Measurements from ENCODE around the gene NCDN.
A peak's percentile ranks its signal among the peaks of the same experiment; 100 is the strongest.

NCDN gene, protein sequence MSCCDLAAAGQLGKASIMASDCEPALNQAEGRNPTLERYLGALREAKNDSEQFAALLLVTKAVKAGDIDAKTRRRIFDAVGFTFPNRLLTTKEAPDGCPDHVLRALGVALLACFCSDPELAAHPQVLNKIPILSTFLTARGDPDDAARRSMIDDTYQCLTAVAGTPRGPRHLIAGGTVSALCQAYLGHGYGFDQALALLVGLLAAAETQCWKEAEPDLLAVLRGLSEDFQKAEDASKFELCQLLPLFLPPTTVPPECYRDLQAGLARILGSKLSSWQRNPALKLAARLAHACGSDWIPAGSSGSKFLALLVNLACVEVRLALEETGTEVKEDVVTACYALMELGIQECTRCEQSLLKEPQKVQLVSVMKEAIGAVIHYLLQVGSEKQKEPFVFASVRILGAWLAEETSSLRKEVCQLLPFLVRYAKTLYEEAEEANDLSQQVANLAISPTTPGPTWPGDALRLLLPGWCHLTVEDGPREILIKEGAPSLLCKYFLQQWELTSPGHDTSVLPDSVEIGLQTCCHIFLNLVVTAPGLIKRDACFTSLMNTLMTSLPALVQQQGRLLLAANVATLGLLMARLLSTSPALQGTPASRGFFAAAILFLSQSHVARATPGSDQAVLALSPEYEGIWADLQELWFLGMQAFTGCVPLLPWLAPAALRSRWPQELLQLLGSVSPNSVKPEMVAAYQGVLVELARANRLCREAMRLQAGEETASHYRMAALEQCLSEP

DNA sequence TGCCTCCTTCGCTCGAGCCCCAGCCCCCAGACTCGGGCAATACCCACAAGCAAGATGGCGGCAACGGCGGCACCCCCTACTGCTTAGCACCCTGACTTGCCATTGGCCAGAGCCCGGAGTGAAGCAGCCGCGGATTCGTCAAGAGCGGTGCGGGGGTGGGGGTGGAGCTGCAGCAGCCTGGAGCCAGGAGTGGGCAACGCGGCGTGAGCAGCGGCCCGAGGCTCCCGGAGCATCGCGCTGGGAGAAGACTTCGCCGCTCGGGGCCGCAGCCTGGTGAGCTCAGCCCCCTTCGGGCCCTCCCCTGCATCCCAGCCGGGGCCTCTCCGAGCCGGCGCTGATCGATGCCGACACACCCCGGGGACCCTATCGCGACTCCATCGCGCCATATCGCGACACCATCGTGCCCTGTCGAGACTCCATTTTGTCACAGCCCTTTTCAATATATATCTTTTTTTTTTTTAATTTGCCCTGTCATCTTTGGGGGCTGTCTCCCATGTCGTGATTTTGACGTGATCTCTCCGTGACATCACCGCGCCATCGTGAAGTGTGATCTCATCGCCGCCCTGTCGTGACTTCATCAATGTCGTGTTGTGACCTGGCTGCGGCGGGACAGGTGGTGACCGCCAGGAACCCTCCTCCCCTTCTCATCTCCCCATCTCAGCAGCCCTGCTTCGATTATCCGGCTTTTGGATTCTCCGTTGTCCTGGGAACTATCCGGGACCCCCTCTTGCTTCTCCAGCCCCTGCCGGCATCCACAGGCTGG lies at the start of gene NCDN:
Gene NCDN (plus strand): TSS at position 189 of the 763 bp plus-strand sequence. CDS start 392 bp downstream, at position 581.
- DNase-seq, result peak; percentile 94 to 95

DNA sequence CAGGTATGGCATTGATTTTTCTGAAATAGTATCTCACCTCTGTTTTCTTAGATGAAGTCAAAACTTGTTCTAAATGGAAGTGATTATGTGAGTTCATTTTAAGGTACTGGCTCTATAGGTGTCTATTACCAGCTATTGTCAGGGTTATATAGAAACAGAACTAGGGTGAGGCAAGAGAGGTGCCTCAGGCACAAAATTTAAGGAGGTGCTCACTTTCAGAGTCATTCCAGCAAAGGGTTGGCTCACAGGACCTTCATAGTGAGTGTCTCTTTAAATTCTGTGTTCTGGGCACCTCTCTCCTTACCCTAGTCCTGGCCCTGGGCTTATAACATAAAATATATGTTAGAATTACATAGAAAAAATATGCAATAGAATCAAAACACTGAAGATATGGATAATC lies 49.7 kb upstream of the NCDN start:
- DNase-seq, result no peak

DNA sequence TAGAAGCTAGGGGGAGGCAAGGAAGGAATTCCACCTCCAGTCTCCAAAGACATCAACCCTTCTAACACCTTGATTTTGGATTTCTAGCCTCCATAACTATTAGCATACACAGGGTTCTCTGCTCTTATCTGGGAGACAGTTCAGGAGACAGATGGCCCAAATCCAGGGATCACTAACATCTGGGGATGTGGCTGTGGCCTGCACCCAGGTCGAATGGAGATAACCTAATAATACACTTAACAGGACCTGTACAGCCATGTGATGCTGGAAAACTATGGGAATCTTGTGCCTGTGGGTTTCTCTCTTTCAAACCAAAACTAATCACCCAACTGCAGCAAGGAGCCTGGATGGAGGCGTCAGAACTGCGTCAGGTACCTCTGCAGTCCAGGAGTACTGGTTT lies 48.0 kb upstream of the NCDN start:
- DNase-seq, result no peak

DNA sequence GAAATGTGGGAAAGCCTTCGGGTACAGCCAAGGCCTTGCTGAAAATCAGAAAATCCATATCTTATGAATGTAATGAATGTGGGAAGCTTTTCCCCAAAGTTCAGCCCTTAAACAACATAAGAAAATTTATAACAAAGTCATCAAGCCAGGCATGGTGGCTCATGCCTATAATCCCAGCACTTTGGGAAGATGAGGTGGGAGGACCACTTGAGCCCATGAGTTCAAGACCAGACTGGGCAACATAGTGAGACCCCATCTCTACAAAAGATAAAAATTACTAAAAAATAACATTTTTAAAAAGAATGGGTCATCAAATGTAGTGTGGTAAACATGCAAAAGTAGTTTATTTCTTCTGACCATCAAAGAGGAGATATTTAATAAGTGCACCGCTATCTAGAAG lies 46.3 kb upstream of the NCDN start:
- DNase-seq, result no peak

DNA sequence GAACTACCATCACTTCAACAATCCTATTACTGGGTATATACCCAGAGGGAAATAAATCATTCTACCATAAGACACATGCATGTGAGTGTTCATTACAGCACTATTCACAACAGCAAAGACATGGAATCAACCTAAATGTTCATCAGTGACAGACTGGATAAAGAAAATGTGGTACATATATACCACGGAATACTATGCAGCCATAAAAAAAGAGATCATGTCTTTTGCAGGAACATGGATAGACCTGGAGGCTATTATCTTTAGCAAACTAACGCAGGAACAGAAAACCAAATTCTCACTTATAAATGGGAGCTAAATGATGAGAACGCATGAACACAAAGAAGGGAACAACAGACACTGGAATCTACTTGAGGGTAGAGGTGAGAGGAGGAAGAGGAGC lies 39.4 kb upstream of the NCDN start:
- no peak for DNase-seq

DNA sequence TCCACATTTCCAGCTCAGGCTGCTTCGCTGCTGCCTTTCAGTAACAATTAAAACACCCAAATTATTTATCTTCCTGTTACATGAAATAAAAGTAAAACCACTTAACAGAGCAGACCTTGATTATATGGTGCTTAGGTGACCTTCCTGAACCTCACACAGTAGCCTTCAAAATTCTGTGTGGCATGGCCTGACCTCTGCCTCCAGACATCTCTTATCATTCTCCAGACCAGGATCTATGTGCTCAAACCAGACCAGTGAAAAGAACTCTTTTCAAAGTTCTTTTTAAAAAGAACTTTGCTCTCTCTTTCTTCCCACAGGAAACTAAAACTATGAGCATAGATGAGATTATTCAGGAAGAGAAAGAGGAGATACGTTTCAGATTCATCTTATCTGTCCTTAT lies 38.2 kb upstream of the NCDN start:
- no peak for DNase-seq

DNA sequence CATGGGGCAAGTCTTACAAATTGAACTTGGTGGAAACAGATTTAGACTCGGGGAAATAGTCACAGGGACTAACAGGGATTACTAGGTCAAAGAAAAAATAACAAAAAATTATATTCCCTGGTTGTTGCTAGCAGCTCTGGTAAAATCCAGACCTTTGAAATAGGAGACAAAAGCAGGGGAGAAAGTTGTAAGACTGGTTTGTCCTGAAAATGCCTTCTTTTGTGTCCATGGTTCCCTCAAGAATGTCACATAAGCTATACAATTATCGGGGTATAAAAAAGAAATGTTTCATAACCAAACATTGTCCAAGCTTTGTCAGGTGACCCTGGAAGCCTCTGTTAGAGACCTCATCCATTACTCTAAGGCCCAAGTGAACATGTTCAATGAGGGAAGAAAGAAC lies 33.5 kb upstream of the NCDN start:
- no peak for DNase-seq

DNA sequence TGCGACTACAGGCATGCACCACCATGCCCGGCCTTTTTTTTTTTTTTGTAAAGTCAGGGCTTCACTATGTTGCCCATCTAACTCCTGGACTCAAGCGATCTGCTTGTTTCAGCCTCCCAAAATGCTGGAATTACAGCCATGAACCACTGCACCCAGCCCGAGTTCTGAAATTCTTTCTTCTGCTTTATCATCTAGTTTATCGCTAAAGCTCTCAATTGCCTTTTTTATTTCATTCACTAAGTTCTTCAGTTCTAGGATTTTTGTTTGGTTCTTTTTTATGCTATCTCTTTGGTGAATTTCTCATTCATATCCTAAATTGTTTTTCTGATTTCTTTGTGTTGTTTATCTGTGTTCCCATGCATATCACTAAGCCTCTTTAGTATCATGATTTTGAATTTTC lies 27.4 kb upstream of the NCDN start:
- DNase-seq, result no peak

DNA sequence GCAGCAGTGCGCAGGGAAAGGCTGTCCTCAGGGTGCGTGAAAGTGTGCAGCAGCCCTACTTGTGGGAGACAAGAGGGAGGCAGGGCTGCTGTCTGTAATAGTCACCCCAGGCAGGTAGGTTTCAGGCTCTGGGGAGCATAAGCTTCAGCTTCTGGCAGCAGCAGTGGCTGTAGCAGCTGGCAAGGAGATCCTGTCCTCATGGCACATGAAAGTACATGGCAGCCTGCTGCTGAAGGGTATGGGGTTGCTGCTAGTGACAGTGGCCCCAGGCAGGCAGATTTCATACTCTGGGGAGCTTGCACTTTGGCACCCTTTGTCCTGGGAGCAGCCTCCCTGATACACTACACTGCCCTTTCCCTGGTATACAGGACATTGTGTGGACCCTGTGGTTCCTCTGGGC lies 26.7 kb upstream of the NCDN start:
- no peak for DNase-seq

DNA sequence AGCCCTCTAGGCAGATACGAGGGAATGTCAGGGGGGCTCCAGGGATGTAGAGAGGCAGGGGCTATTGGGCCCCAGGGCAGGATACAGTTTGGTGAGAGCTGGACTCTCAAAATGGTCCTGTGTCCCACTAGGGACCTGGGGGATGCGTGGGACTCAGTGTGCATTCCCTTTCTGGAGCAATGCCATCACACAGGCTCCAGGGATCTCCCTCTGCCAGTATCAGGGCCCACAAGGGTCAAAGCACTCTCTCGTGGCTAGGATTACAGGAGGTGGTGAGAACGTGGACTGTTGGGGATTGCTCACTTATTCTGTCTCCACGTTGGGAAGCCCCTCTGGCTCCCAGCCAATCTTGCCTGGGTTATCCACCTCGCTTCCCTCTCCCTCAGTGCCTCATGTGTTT lies 26.2 kb upstream of the NCDN start:
- no peak for DNase-seq

DNA sequence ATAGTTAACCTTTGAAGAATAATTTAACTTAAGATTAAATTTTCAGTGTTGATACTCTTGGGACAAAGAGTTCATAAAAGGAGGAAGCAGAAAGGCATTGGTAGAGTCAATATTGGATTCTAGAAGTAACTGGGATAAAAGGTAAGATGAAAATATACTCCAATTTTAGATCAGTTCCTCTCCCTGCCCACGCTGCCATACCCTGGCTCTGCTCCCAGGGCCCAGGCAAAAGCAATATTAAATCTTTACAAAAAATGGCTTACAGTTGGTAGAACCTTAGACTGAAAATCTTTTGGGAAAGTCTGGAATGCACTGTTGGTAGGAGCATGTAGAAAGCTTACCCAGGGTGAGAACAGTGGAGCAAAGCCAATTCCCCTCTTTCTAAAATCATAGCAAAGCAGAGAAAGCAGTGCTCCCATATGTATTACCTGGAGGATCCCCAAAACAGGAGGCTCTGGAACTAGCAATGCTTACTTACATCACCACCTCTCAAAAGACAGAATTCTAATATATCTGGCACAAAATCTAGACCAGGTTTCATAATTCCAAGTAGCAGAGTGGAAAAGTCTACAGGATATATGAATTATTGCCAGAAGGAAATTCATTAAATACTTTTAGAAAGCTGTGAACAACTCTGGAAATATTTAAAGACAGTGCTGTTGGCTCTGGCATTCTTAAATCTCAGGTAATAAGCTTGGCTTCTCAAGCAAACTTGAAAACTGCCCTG lies 24.9 kb upstream of the NCDN start:
- no peak for DNase-seq

DNA sequence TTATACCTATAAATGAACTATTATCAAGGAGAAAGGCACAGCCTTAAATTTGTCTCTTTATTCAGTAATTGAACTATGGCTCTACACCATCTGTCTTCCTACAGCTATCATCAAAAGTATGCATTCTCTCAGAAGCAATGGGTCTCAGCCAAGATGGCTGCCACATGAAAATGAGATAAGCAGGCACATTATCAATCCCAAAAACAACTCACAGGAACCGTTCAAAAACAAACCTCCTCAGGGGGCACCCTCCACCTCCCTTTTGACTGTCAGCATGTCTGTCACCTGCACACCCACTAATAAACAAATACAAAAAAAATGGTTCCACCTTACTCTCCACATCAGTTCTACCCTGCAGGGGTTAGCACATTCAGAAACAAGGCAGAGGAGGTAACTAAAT lies 24.0 kb upstream of the NCDN start:
- no peak for DNase-seq

DNA sequence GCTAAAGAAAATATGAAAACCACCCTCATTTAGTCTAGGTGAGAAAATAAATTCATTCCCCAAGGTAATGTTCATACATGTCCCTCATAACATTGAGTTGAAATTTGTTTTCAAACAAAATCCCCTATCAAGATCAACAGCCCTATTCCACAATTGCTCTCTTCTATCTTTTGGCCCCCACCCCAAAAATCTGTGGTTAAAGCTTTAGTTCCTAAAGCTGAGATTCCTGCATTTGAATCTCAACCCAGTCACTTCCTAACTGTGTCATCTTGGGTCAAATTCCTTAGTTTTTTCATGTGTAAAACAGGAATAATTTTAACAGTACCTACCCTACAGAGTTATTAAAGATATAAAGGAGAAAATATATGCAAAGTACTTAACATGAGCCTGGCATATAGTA lies 22.4 kb upstream of the NCDN start:
- DNase-seq, result no peak

DNA sequence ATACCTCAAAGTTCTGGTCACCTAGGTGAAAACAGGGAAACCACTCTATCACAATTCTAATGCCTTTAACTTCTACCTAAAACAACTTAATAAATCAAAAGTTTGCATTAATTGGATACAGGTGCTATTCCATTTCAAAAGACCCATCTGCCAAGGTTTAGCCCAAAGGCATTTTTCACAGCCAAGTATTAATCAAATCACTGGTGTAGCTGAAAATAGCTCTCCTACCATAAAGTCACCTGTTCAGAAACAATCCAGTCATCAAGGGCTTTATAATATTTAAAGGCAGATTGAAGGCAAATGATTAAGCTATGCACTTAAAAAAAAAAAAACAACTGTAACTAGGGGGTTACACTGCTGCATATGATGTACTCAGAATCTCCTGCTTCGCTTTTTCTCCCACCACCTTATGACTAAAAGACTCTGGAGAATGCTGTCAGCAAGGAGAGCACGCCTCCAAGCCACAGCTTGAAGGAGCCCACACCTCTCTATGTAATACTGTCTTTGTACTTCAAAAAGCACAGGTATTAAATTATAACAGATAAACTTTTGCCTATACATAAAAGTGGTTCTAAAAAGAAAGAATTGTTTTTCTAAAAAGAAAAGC lies 20.9 kb upstream of the NCDN start:
- no peak for DNase-seq

DNA sequence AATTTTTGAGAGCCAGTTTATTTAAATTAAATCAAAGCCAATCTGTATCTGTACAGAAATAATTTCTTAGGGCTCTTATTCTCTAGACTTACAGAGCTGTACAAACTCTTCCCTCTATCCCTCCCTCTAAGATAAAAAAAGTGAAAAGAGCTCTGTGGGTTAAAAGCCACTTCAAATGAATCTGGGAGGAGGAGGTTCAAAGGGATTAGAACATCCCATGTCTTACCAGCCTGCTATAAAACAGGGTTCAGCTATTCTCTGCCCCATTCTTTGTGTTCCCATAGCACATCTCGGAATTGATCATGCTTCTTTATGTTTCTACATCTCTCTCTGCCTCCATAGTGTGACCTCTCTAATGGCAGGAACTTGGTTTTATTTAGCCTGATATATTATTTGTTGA lies 19.8 kb upstream of the NCDN start:
- DNase-seq, result no peak

DNA sequence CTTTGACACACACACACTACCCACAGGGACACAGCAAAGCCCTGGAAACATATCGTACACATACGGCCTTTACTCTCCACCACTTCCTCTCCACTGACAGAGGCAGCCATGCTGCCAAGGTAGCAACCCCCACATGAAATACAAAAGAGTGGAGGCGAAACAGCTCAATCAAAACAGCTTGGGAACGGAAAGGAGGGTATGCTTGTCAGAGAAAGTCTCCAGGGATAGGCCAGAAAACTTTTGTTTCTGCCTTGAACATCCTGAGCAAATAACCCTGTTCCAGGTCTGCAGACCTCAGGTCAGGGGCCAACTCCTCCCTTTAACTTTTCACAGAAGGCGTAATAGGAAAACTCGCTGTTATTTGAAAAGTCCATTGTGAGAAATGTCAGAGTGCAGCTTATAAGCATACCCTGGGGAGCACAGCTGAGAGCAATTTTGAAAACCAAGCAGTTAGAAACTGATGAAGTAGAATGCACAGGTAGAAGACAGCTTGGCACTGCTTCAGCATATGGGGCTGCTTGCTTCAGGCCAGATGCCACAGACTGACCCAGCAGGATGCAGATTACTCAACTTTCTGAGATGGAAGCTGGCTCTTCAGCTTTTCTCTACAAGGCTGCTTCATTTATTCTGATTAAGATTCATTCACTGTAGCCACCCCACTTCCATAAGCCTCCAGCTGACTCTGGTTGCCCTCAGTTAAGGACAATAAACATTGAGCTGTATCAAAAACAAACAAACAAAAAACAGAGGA lies 18.4 kb upstream of the NCDN start:
- DNase-seq, result no peak

DNA sequence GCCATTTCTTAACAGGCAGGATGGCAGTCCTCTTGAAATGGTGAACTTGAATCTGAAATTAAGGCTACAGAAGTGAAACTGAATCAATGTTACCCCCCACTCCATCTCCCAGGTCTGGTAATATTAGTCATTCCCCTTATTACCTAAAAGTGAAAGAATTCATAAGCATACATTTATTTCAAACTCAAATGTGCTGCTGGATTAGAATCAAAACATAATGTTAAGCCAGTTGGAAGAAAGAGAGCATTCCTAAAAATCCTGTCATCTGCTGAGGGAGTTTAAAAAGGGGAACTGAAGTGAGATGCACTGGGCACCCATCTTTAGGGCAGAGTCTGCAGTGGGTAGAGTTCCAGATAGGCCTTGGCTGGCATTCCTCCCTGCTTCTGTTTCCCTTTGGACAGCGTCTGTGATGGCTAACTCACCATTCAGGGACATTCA lies 17.8 kb upstream of the NCDN start:
- peak in 1 of 2 donors; percentile 31 for DNase-seq

DNA sequence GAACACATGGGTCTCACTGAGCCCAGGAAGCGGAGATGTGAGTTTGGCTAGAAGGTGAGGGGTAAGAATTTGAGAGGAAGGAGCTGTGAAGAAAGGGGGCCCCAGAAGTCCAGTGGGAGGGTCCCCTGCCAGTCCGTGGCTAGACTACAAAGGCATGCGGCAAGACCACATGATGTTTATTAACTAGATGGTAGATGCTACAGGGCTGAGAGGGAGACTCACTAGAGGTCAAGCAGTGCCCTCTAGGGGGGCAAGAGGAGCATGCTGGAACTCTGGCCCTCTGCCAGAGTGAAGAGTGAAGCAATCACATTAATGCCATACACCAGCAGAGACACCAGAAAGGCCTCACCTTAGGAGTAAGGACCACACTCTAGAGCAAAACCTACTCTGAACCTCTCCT lies 12.6 kb upstream of the NCDN start:
- DNase-seq, result peak in 1 of 2 donors; percentile 2

DNA sequence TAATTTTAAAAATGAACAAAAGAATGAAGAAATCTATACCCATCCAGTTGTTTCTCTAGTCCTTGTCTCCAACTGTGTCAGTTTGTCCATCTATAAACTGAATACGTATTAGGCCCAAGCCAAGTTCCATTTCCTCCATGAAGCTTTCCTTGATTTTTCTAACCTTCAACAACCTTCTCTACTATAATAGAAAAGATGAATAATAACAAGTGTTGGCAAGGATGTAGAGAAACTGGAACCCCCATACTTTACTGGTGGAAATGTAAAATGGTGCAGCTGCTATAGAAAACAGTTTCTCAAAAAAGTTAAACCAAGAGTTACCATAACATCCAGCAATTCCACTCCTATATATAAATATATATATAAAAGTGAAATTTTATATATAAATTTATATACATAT lies 11.0 kb upstream of the NCDN start:
- DNase-seq, result no peak

DNA sequence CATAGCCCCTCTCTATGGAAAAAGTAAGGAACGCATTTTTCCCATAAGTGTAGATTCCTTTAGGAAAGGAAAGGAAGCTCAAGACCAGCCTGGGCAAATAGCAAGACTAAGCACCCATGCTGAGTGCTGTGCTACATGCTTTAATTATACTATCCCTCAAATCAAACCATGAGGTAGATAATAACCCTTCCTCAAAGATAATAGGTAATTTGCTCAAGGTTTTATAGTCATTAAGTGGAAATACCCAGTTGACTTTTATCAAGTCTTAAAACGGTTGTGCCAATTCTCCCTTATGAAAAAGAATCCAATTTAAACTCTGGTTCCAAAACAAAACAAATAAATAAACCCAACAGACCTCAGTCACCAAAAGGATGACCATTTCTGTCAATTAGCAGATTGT lies 3.7 kb upstream of the NCDN start:
- no peak for DNase-seq

DNA sequence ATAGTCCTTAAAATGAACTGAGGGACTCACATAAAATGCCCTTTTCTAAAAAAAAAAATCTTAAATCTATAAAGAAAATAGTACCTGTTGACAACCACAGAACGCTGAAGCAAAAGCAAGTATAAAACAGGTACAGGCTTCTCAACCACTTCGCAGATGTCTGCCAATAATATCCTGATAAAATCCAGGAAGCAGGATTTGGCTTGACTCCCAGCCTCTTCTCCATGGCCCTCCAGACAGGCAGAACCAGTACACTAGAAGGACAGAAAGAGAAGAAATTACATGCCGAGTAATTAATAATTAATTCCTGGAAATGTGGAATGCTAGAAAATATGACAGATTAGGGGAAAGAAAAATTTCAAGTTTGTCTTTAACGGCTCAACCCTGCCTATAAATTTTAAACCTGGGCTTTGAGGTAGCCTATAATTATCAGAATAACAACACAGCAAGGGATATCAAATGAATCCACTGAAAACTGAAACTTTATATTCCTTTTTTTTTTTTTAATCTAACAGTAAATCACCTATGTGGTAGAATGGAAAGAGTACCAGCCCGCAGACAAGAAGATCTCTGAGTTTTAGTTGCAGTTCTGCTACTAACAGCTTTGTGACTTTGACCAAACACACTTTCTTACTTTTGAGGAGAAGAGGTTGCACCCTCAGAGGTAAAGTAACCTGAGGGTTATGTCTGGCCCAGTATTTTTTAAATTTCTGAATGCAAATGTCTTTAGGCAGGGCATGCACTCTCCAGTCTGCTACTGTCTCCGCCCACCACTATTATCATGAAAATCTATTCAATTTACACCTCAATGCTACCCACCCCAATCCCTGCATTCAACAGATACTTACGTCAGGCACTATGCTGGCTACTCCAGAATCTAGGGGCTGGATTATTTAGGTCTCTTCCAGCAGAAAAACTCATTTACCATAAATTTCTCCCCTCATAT lies 3.1 kb upstream of the NCDN start:
- no peak for DNase-seq

Measured in bone marrow (tissue), 2 donors.